Uterus (tissue), 2 donors: ENCODE results near the gene GHRH.

Source experiments
- POLR2A ChIP-seq, 2 donors: fragments of 450-650 bp; IDR thresholded peaks; one replicate each; pipeline ENCODE4 v1.6.1; 2016; ENCODE audit warnings: antibody characterized with exemption in 2 of 2, mild to moderate bottlenecking in 1 of 2, moderate library complexity in 1 of 2
- TF ChIP-seq, protein P1 (sequence below), 4 experiments: fragments of 200-600 bp in 2 of 4; fragments of 450-650 bp in 2 of 4; sonication (generic) in 2 of 4; IDR thresholded peaks; one replicate each; pipeline ENCODE4 v1.5.1; 2016 to 2019; ENCODE audit warnings: antibody characterized with exemption in 4 of 4, mild to moderate bottlenecking in 2 of 4, moderate library complexity in 1 of 4

DNA sequence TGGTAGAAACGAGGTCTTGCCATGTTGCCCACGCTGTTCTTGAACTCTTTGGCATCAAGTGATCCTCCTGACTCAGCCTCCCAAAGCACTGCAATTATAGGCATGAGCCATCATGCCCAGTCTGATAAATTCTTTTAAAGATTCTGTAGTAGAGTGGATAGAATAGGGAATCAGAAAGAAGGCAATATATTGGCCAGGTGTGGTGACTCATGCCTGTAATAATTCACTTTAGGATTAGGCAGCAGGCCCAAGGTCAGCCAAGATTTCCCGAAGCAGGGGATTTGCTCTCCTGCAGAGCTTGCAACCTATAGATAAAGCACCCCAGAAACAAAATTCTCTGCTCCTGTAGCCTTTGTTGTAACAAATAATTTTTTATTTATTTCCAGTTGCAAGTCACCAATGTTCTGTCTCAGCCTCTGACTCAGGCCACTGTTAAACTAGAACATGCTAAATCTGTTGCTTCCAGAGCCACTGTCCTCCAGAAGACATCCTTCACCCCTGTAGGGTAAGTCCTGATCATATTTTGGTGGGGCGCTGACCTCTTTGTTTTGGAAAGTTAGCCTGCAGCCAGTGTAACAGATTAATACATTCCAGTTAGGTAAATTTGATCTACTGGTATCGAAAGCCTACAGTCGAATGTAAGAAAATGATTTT is 51.8 kb downstream of the GHRH start:
- TF ChIP-seq, protein P1, sequence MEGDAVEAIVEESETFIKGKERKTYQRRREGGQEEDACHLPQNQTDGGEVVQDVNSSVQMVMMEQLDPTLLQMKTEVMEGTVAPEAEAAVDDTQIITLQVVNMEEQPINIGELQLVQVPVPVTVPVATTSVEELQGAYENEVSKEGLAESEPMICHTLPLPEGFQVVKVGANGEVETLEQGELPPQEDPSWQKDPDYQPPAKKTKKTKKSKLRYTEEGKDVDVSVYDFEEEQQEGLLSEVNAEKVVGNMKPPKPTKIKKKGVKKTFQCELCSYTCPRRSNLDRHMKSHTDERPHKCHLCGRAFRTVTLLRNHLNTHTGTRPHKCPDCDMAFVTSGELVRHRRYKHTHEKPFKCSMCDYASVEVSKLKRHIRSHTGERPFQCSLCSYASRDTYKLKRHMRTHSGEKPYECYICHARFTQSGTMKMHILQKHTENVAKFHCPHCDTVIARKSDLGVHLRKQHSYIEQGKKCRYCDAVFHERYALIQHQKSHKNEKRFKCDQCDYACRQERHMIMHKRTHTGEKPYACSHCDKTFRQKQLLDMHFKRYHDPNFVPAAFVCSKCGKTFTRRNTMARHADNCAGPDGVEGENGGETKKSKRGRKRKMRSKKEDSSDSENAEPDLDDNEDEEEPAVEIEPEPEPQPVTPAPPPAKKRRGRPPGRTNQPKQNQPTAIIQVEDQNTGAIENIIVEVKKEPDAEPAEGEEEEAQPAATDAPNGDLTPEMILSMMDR (IDR thresholded peaks at IDR 0.05): no peak
- no peak for TF ChIP-seq POLR2A (IDR thresholded peaks at IDR 0.05)
